ENCODE results near the gene NTM.

GRCh38 chr11:131656179-131656838 lies 285.9 kb downstream of the NTM start:
- TF ChIP-seq POLR2AphosphoS5 (IDR thresholded peaks at IDR 0.05; ENCODE audit: low read depth, low read length): no peak
- TF ChIP-seq POLR2A (IDR thresholded peaks at IDR 0.05; ENCODE audit: low read depth, low read length): no peak
- no peak for TF ChIP-seq TAF1 (IDR thresholded peaks at IDR 0.05; ENCODE audit: low read depth, low read length)
- TF ChIP-seq POU2F2 (IDR thresholded peaks at IDR 0.05; ENCODE audit: low read depth, low read length): no peak

Measured in GM12891 (cell line).